ENCODE results near the gene RANBP3L. TPM values are rescaled to one million over a fixed set of nuclear protein-coding genes. Genes with fewer than 3 reads are reported as not detected.
A peak's percentile ranks its signal among the peaks of the same experiment; 100 is the strongest.
"Not testable (repeated sequence)": the region's sequence is repeated elsewhere in the genome, so short reads cannot be mapped to it uniquely, and the experiment has no call there.

The RANBP3L gene
- total RNA-seq, 2 experiments from 2014 or later = not detected

- Mint-ChIP-seq H3K27me3 (peaks cover 29% of the 10 kb centered on the region), H3K9me3 (no peaks in the 10 kb centered on the region), H3K4me3 (no peak overlapping the region), H3K4me1 (no peaks in the 10 kb centered on the region), H3K27ac (no peak overlapping the region), H3K36me3 (ENCODE audit: low read depth) (no peaks in the 10 kb centered on the region)
- POLR2A ChIA-PET = interaction anchor here (1.0 kb wide), 1 partner anchor 227 kb away, joined by 3 read pairs; no protein-coding TSS in a partner anchor
- peak; percentile 15 for DNase-seq
- CTCF ChIA-PET = no interaction called here
These were observed 4.0 kb upstream of the RANBP3L start for GRCh38 chr5:36305571-36306326.

DNA sequence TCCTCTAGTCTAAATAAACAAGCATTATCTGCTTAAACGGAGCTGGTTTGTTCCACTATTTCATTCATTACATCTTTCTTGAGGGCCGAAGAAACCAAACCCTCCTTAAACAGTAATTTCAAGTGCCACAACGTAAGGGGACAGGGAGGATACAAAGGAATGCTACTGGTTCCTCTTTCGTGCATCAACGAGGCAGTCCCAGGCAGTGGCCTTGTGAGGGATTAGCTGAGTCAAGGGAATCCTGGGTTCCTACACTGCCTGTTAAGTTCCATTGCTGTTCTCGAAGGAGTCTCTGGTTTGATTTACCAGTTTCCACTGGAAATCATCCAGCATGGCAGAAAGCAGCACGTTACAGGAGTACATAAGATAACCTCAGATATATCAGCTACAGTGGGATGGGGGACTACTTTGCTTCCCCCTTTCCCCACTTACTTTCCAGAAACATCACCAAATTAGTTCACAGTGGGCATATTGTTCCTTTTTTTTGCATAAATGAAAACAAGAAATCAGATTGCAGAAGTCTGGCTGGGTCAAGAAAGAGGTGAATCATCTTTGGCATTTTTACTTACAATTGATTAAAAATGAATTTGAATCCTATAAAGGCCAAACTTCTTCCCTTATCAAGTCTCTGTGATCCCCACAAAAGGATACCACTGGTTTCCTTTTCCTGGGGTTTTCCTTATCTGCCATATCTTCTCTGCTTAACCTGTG lies 2.5 kb upstream of the RANBP3L start:
- Mint-ChIP-seq H3K4me3 (no peak overlapping the region), H3K4me1 (no peaks in the 10 kb centered on the region), H3K27me3 (peaks cover 22% of the 10 kb centered on the region), H3K27ac (no peak overlapping the region), H3K36me3 (ENCODE audit: low read depth) (no peaks in the 10 kb centered on the region), H3K9me3 (no peaks in the 10 kb centered on the region)
- ChIA-PET POLR2A (no interaction called here), CTCF (no interaction called here)
- no peak for DNase-seq

GRCh38 chr5:36300927-36301540 lies 668 bp downstream of the RANBP3L start:
- H3K27me3 Mint-ChIP-seq = peaks cover 9% of the 10 kb centered on the region
- no peaks in the 10 kb centered on the region for H3K4me1 Mint-ChIP-seq
- DNase-seq = no peak
- ChIA-PET CTCF (interaction anchor here (0.6 kb wide), 1 partner anchor 1309 kb away, joined by 4 read pairs; no protein-coding TSS in a partner anchor), POLR2A (no interaction called here)
- no peaks in the 10 kb centered on the region for H3K9me3 Mint-ChIP-seq
- H3K27ac Mint-ChIP-seq = no peak overlapping the region
- H3K36me3 Mint-ChIP-seq (ENCODE audit: low read depth) = no peaks in the 10 kb centered on the region
- H3K4me3 Mint-ChIP-seq = no peak overlapping the region

DNA sequence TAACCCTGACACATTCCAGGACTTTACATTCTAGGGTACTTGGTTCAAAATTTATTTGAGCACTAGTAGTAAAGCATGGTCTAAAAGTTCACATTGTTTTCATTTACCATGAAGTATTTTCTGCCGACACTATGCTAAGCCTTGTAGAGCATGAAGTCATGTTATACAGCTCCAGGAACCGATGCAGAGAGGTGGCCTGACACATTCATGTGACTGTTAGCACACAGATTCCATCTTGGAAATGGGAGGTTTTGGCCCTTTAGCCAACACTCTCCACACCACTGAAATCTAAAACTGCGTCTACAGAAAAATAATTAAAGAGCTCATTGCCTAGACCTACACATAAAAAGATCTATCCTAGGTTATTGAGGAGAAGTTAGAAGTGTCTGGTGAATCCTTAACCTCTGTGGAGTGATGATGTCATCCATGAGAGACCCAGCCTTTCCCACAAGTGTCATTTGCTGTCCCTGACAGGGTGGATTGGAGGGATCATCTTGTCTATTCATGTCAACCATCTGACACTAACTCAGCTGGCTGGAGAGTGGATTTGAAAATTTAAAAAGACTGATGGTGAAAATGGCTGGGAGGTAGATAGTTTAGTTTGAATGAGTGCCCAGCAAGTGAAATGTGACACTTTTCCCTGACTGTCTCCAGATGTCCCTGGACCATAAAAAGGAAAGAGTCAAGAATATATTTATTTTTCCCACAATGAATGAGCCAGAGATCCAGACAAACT lies 1.3 kb downstream of the RANBP3L start:
- Mint-ChIP-seq H3K36me3 (ENCODE audit: low read depth) (no peaks in the 10 kb centered on the region), H3K9me3 (no peaks in the 10 kb centered on the region), H3K4me3 (no peak overlapping the region), H3K27me3 (peaks cover 10% of the 10 kb centered on the region), H3K27ac (no peak overlapping the region), H3K4me1 (no peaks in the 10 kb centered on the region)
- ChIA-PET CTCF (no interaction called here), POLR2A (no interaction called here)
- no peak for DNase-seq

- H3K27me3 Mint-ChIP-seq = peaks cover 10% of the 10 kb centered on the region
- ChIA-PET CTCF (no interaction called here), POLR2A (no interaction called here)
- DNase-seq = no peak
- H3K27ac Mint-ChIP-seq = no peak overlapping the region
- no peak overlapping the region for H3K4me3 Mint-ChIP-seq
- H3K36me3 Mint-ChIP-seq (ENCODE audit: low read depth) = no peaks in the 10 kb centered on the region
- H3K4me1 Mint-ChIP-seq = no peaks in the 10 kb centered on the region
- H3K9me3 Mint-ChIP-seq = no peaks in the 10 kb centered on the region
These were observed 3.1 kb downstream of the RANBP3L start for GRCh38 chr5:36298552-36298951.

DNA sequence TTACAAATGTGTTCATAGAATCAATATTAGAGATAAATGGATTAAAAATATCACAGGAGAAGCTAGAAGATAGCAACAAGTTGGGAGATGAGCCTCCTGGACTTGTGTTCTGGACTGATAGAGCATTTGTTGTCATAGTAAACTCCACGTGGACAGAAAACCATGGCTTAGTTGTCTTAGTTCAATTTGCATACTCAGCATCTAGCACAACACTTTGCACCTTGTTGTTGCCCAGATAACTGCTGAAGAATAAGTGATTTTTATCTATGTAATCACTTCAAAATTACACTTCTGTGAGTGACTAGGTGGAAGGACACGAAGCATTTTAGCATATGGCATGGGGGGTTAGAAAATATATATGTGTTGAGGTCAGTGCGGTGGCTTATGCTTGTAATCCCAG lies 4.0 kb downstream of the RANBP3L start:
- no peak for DNase-seq
- H3K9me3 Mint-ChIP-seq = no peaks in the 10 kb centered on the region
- H3K27ac Mint-ChIP-seq = no peak overlapping the region
- ChIA-PET POLR2A (no interaction called here), CTCF (no interaction called here)
- no peaks in the 10 kb centered on the region for H3K4me1 Mint-ChIP-seq
- peaks cover 8% of the 10 kb centered on the region for H3K27me3 Mint-ChIP-seq
- no peak overlapping the region for H3K4me3 Mint-ChIP-seq
- no peaks in the 10 kb centered on the region for H3K36me3 Mint-ChIP-seq (ENCODE audit: low read depth)

DNA sequence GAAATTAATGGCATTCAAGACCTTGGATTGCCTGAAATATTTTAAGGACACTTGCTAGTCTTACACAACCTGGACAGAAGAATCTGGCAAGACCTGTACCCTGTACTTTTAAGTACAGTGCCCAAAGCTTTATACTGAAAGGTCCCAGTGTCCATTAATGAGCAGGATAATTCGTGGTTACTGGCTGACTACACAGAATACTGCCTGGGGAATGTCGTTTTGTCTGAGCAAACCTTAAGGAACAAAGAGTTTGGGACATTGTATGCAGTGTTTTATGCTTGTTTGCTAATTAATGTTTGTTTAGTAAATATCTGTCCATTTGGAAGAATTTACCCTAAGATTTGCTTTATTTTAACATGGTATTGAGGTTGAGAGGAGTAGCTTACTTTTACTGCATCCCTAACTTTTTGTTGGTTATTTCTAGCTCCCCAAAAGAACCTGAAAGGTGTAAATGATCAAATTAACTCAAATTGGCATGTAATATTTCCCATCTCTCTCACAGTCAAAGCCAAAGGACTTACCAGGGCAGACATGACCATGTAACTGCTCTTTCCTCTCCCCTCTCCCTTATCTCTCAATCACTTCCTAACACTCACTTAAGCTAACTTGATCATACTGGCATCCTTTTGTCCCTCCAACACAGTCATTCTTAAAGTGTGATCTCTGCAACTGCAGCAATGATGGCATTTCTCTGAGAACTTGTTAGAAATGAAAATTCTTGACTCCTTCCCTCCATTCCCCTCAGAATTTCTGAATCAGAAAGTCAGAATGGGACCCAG lies 15.7 kb downstream of the RANBP3L start:
- Mint-ChIP-seq H3K4me3 (no peak overlapping the region), H3K27ac (no peak overlapping the region), H3K4me1 (no peaks in the 10 kb centered on the region), H3K36me3 (ENCODE audit: low read depth) (no peaks in the 10 kb centered on the region), H3K27me3 (peaks cover 7% of the 10 kb centered on the region), H3K9me3 (no peaks in the 10 kb centered on the region)
- no peak for DNase-seq
- CTCF ChIA-PET = interaction anchor here (0.6 to 1.3 kb wide), 2 partner anchors 11 to 632 kb away, joined by 3 read pairs; no protein-coding TSS in a partner anchor
- POLR2A ChIA-PET = no interaction called here

DNA sequence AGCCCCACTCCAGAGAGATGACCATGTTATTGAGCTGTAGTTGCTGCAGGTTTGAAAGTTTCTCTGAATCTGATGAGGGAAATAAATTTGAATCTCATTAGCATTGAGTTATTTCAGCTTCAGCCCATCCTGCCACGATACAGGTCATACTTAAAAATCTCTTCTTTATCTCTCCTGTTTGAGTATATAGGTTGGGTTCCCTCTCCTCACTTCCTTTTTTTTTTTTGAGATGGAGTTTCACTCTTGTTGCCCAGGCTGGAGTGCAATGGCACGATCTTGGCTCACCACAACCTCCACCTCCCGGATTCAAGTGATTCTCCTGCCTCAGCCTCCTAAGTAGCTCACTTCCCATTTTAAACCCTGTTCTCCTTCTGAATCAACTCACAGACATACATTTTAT lies 17.9 kb downstream of the RANBP3L start:
- peaks cover 12% of the 10 kb centered on the region for H3K27me3 Mint-ChIP-seq
- H3K4me1 Mint-ChIP-seq; H3K9me3 Mint-ChIP-seq; POLR2A ChIA-PET; H3K4me3 Mint-ChIP-seq; H3K27ac Mint-ChIP-seq; H3K36me3 Mint-ChIP-seq (ENCODE audit: low read depth); DNase-seq: not testable (repeated sequence)
- CTCF ChIA-PET = interaction anchor here (0.8 kb wide), 1 partner anchor 11 kb away, joined by 3 read pairs; no protein-coding TSS in a partner anchor

DNA sequence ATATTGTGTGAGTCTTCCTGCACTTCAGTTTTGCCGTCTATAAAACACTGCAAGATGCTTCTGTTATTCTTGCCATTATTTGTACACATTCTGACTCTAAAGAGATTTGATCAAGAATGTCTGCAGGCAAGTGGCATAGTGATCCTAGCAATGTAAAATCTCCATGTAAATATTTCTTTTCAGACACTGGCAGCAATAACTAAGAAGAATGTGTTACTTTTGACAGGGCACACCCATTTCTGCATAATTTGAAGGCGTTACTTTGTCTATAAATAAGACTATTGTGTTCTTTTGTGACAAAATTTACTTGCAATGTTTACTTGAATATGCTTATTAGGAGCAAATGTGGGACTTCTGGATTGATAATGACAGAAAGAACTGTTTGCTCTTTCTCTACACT lies 20.1 kb downstream of the RANBP3L start:
- Mint-ChIP-seq H3K27me3 (peaks cover 14% of the 10 kb centered on the region), H3K4me3 (no peak overlapping the region), H3K4me1 (no peaks in the 10 kb centered on the region), H3K27ac (no peak overlapping the region), H3K9me3 (no peaks in the 10 kb centered on the region), H3K36me3 (ENCODE audit: low read depth) (no peaks in the 10 kb centered on the region)
- ChIA-PET POLR2A (no interaction called here), CTCF (no interaction called here)
- DNase-seq = no peak

DNA sequence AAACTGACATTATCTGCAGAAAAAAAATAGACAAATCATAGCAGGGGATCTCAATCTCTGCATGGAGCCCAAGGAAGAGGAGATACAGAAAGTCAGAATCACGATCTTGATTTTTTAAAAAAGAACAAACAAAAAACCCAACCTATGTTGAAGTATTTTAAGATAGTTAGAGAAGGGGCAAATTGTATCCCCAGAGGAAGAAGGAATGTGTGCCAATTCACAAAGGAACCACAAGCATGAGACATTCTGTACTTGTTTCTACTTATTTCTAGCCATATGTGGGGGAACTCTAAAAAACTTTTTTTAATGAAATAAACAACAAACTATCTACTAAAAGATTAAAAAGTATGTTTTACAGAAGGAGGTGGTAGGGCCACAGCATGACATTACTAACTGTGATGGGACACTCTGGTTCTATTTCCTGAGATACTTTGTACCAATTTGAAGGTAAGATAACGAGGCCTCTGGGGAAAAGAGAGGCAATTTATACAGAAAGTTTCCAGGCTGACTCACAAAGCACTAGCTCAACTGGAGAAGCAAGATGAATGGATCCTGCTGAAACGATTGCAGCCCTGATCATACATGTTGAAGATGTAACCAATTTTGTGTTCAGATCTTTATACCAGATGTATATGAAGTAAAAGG lies 22.5 kb downstream of the RANBP3L start:
- POLR2A ChIA-PET = no interaction called here
- Mint-ChIP-seq H3K27ac (no peak overlapping the region), H3K36me3 (ENCODE audit: low read depth) (no peaks in the 10 kb centered on the region), H3K4me3 (no peak overlapping the region), H3K9me3 (no peaks in the 10 kb centered on the region), H3K27me3 (peaks cover 20% of the 10 kb centered on the region), H3K4me1 (no peaks in the 10 kb centered on the region)
- CTCF ChIA-PET = no interaction called here
- no peak for DNase-seq

DNA sequence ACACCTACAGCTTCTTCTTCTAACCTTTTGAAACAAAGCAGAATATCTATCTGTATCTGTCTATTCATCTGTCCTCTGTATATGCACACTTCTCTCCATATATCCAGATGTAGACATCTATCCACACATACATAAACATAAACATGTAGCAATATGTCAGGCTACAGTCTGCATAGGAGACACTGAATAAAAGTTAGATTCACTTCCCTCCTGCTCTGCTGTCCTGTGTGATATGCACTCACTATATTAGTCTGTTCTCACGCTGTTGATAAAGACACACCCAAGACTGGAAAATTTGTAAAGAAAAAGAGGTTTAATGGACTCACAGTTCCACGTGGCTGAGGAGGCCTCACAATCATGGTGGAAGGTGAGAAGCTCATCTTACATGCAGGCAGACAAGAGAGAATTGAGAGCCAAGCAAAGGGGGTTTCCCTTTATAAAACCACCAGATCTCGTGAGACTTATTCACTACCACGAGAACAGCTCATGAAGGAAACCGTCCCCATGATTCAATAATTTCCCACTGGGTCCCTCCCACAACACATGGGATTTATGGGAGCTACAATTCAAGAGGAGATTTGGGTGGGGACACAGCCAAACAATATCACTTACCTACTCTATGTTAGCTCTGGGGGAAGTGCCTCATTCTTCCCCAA lies 24.1 kb downstream of the RANBP3L start:
- H3K27ac Mint-ChIP-seq = no peak overlapping the region
- H3K4me1 Mint-ChIP-seq = no peaks in the 10 kb centered on the region
- H3K4me3 Mint-ChIP-seq = no peak overlapping the region
- DNase-seq = no peak
- POLR2A ChIA-PET = no interaction called here
- H3K36me3 Mint-ChIP-seq (ENCODE audit: low read depth) = no peaks in the 10 kb centered on the region
- H3K27me3 Mint-ChIP-seq = peaks cover 18% of the 10 kb centered on the region
- CTCF ChIA-PET = no interaction called here
- H3K9me3 Mint-ChIP-seq = no peaks in the 10 kb centered on the region

DNA sequence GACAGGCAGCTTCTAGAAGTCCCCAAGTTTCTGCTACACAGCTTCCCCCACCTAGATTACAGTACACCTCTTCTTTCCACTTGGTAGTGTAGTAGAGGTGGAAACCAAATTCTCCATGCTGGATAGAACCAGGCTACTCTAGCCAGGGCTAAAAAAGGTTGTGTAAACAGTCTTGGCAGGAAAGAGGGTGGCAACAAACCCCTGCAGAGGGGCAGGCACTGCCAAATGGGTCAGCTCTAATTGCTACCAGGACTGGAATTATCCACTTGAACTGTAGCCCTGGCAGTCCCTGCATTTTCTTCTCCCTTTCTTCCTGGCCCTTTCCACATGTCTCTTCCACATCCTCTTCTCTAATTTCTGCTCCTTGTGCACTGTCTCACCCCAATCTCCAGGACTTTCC lies 24.8 kb downstream of the RANBP3L start:
- no peaks in the 10 kb centered on the region for H3K4me1 Mint-ChIP-seq
- POLR2A ChIA-PET = no interaction called here
- no peak overlapping the region for H3K4me3 Mint-ChIP-seq
- no peak overlapping the region for H3K27ac Mint-ChIP-seq
- H3K27me3 Mint-ChIP-seq = peaks cover 18% of the 10 kb centered on the region
- H3K36me3 Mint-ChIP-seq (ENCODE audit: low read depth) = no peaks in the 10 kb centered on the region
- CTCF ChIA-PET = no interaction called here
- no peaks in the 10 kb centered on the region for H3K9me3 Mint-ChIP-seq
- DNase-seq = no peak

Measured in activated CD4-positive, alpha-beta T cell treated with anti-CD3 and anti-CD28 coated beads, Interleukin-2, amount 10 ng/mL, durations not matched to agents 7 days and 5 days (primary cell).